Osteoblast (primary cell): ENCODE results near the gene ACAT2. TPM values are rescaled to one million over a fixed set of nuclear protein-coding genes. Genes with fewer than 3 reads are reported as not detected.

Experiments
- DNase-seq: peaks from one replicate; pipeline ENCODE4 v3.0.0; 2011; ENCODE audit warnings: low spot score, mixed read lengths; ENCODE audit not compliant: insufficient read length; ENCODE audit errors: missing footprints
- H2AFZ ChIP-seq: 2 replicates; pipeline ENCODE4 v1.6.0; 2011; ENCODE audit warnings: mild to moderate bottlenecking, low read length
- H3K27ac ChIP-seq: 2 replicates; pipeline ENCODE4 v1.5.1; 2011; ENCODE audit warnings: mild to moderate bottlenecking, low read depth, low read length, moderate library complexity
- H3K27me3 ChIP-seq: 2 replicates; pipeline ENCODE4 v1.6.0; 2012; ENCODE audit warnings: mild to moderate bottlenecking, control low read depth, inconsistent platforms, low read length, moderate library complexity; ENCODE audit not compliant: insufficient read depth
- H3K36me3 ChIP-seq: 2 replicates; pipeline ENCODE4 v1.5.1; 2011; ENCODE audit warnings: mild to moderate bottlenecking, low read length, control low read depth, moderate library complexity; ENCODE audit not compliant: insufficient read depth
- H3K4me1 ChIP-seq: 2 replicates; pipeline ENCODE4 v1.5.1; 2011; ENCODE audit warnings: mild to moderate bottlenecking, low read length, control low read depth, moderate library complexity; ENCODE audit not compliant: insufficient read depth
- H3K4me2 ChIP-seq: 2 replicates; pipeline ENCODE4 v1.6.0; 2011; ENCODE audit warnings: mild to moderate bottlenecking, low read length; ENCODE audit not compliant: insufficient read depth
- H3K4me3 ChIP-seq: fragments of 200-600 bp; sonication (generic); 3 replicates; pipeline ENCODE4 v1.5.1; 2012; ENCODE audit warnings: mild to moderate bottlenecking, low read length, inconsistent platforms; ENCODE audit not compliant: insufficient read depth
- H3K79me2 ChIP-seq: 2 replicates; pipeline ENCODE4 v1.6.0; 2012; ENCODE audit warnings: mild to moderate bottlenecking, low read length, control low read depth, inconsistent platforms; ENCODE audit not compliant: insufficient read depth
- H3K9me3 ChIP-seq: 2 replicates; pipeline ENCODE4 v1.5.1; 2011; ENCODE audit warnings: low read depth, low read length, control low read depth
- H4K20me1 ChIP-seq: 2 replicates; pipeline ENCODE4 v1.6.0; 2012; ENCODE audit warnings: mild to moderate bottlenecking, low read length, control low read depth; ENCODE audit not compliant: insufficient read depth
- total RNA-seq: library from RNA; depleted of rRNA; stranded (reverse); fragments of >200 nt; gene quantifications from 2 replicates; pipeline ENCODE4 v1.2.3, GENCODE V29; 2012
- TF ChIP-seq, protein P1 (sequence below): IDR thresholded peaks from 2 replicates; pipeline ENCODE4 v1.5.1; 2011; ENCODE audit warnings: mild to moderate bottlenecking, low read depth, low read length, moderate library complexity; ENCODE audit errors: extremely low read depth

The ACAT2 gene
- total RNA-seq, 1 donor = 41.6 TPM

DNA sequence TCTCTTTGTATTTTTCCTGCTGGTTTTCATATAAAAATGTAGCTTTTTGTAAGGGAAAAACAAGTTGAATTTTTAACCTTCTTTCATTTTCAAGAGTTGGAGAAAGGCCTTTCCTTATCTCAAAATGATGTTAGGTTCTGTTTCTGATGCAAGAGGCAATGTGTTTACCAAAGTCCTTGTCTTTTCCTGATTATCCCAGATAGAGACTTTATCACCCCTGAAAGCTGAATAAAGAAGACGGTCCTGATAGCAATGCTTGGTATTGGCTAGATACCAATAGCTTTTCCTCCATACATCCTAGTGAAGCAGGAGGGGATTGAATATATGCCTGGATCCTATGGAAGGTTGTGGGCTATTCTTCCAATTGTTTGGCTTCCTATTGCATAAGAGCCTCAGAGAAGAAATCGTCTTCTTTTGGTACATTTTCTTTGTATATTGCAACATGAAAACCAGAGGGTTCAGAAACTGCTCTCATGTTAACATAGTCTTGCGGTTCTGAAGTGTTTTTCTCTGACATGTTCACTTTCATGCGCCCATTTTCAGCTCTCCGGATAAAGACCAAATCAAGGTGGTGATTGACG, 43.7 kb downstream of the ACAT2 start:
- H3K27ac ChIP-seq = no peak overlapping the region
- H3K4me3 ChIP-seq = no peak overlapping the region
- no peak for DNase-seq
- no peaks in the 10 kb centered on the region for H3K4me1 ChIP-seq
- H3K27me3 ChIP-seq = no peaks in the 10 kb centered on the region
- H3K4me2 ChIP-seq = no peak overlapping the region
- H3K79me2 ChIP-seq = no peaks in the 10 kb centered on the region
- H2AFZ ChIP-seq = no peak overlapping the region
- H3K36me3 ChIP-seq = no peaks in the 10 kb centered on the region
- TF ChIP-seq, protein P1, sequence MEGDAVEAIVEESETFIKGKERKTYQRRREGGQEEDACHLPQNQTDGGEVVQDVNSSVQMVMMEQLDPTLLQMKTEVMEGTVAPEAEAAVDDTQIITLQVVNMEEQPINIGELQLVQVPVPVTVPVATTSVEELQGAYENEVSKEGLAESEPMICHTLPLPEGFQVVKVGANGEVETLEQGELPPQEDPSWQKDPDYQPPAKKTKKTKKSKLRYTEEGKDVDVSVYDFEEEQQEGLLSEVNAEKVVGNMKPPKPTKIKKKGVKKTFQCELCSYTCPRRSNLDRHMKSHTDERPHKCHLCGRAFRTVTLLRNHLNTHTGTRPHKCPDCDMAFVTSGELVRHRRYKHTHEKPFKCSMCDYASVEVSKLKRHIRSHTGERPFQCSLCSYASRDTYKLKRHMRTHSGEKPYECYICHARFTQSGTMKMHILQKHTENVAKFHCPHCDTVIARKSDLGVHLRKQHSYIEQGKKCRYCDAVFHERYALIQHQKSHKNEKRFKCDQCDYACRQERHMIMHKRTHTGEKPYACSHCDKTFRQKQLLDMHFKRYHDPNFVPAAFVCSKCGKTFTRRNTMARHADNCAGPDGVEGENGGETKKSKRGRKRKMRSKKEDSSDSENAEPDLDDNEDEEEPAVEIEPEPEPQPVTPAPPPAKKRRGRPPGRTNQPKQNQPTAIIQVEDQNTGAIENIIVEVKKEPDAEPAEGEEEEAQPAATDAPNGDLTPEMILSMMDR = no peak
- no peaks in the 10 kb centered on the region for H4K20me1 ChIP-seq
- no peaks in the 10 kb centered on the region for H3K9me3 ChIP-seq

DNA sequence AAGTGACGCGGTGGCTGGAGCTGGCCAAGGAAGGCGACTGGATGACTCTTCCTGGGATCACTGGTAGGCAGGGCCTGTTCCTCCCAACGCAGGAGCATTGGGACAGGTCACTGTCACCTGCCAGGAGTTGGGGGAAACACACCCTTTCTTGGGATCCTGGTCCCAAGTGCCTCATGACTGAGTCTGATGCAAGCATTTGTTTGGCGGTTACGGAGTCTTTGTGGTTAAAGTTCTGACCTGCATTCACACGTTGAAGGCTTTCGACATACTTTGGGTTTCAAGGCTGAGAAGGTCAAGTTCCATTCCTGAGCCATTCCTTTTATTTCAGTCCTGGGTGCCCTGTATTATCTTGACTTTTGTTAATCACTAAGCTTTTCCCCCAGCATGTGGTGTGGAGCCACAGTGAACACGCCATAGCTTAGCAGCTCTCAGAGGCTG, 44.2 kb downstream of the ACAT2 start:
- Histone ChIP-seq H3K27ac (no peak overlapping the region), H2AFZ (no peak overlapping the region), H3K79me2 (no peaks in the 10 kb centered on the region), H3K4me2 (no peak overlapping the region), H3K36me3 (no peaks in the 10 kb centered on the region), H3K4me1 (no peaks in the 10 kb centered on the region), H4K20me1 (no peaks in the 10 kb centered on the region), H3K27me3 (no peaks in the 10 kb centered on the region), H3K9me3 (no peaks in the 10 kb centered on the region), H3K4me3 (no peak overlapping the region)
- DNase-seq = no peak
- TF ChIP-seq, protein P1 = no peak

DNA sequence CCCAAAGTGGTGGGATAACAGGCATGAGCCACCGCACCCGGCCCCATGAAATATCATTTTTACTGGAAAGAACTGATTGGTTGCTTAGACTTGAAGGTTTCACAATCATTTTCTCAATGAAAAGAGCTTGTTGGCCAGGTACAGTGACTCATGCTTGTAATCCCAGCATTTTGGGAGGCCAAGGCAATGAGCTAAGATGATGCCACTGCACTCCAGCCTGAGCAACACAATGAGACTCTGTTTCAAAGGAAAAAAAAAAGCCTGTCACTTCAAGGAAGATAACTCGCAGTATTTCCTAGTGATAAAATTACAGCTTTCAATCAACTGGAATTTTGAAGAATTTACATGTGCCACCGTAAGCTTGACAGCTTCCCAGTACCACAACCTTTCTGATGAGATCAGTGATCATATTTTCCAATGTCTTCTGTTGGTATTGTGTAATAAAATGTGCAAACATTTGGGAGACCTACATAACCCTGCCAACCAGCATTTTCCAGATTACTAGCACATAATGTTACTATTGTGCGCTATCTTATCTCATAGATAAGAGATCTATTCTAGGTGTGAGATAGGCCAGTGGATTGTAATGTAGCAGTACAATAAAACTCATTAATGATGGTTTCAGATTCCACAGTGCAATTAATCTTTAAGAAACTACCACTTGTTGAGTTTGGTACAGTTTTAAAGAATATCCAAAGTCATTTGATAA, 45.5 kb downstream of the ACAT2 start:
- H2AFZ ChIP-seq = no peak overlapping the region
- no peak overlapping the region for H3K4me3 ChIP-seq
- H4K20me1 ChIP-seq = no peaks in the 10 kb centered on the region
- no peak overlapping the region for H3K27ac ChIP-seq
- DNase-seq = no peak
- no peaks in the 10 kb centered on the region for H3K27me3 ChIP-seq
- no peaks in the 10 kb centered on the region for H3K36me3 ChIP-seq
- no peaks in the 10 kb centered on the region for H3K9me3 ChIP-seq
- no peaks in the 10 kb centered on the region for H3K79me2 ChIP-seq
- no peaks in the 10 kb centered on the region for H3K4me1 ChIP-seq
- TF ChIP-seq, protein P1 = no peak
- H3K4me2 ChIP-seq = no peak overlapping the region

DNA sequence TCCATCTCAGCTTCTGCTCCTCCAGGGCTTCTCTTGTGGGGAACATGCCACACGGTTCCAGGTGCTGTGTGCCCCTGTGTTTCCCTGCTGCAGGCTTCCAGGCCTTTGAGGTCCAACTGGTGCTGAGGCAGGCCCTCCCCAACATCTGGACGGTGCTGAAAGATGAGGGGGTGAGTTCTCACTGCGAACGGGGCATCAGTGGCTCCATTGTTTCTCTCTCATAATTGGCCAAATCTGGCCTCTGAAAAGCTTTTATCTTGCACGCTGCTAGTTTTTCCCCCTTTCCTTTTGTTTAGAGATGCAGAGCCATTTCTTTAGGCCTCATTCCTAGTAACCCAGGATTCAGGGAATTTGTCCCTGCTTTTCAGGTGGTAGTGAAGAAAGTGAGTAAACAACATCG, 46.8 kb downstream of the ACAT2 start:
- Histone ChIP-seq H3K4me1 (no peaks in the 10 kb centered on the region), H2AFZ (no peak overlapping the region), H3K36me3 (no peaks in the 10 kb centered on the region), H3K27ac (no peak overlapping the region), H4K20me1 (no peaks in the 10 kb centered on the region), H3K4me2 (no peak overlapping the region), H3K79me2 (no peaks in the 10 kb centered on the region), H3K9me3 (no peaks in the 10 kb centered on the region), H3K27me3 (no peaks in the 10 kb centered on the region), H3K4me3 (no peak overlapping the region)
- TF ChIP-seq, protein P1 = no peak
- DNase-seq = no peak
